Measurements from ENCODE around the gene SLC25A10.
"Not testable (repeated sequence)": the region's sequence is repeated elsewhere in the genome, so short reads cannot be mapped to it uniquely, and the experiment has no call there.

Gene SLC25A10

DNA sequence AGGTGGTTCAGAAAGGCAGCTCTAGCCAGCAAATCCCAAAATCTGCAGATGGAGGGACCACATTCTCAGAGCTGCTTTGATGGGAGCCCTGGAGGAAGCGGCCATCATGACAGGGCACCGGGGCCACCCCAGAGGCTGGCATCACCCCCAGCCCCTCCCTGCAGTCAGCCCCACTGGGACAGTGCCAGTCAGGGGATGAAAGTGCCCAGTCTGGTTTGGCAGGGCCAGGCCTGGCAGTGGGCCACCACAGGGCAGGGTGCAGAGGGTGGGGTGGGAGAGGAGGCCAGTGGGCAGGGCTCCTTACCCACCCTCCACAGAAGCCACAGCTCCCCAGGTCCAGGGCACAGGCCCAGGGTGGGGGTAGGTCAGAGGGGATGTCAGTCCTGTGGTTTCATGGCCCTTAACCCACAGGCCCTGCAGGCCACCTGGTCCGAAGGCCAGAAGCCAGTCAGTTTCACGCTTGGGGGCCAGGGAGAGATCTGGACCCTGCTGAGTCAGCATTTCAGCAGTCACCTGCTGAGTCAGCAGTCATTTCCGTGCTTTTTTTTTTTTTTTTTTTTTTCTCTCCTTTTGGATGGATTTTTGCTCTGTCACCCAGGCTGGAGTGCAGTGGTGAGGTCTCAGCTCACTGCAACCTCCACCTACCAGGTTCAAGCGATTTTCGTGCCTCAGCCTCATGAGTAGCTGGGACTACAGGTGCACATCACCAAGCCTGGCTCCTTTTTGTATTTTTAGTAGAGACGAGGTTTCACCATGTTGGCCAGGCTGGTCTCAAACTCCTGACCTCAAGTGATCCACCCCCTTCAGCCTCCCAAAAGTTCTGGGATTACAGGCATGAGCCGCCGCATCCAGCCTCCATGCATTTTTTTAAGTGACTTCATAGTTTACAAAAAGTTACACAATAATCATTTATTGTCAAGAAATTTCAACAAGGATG is 10.4 kb downstream of the SLC25A10 start:
- no peak for DNase-seq

DNA sequence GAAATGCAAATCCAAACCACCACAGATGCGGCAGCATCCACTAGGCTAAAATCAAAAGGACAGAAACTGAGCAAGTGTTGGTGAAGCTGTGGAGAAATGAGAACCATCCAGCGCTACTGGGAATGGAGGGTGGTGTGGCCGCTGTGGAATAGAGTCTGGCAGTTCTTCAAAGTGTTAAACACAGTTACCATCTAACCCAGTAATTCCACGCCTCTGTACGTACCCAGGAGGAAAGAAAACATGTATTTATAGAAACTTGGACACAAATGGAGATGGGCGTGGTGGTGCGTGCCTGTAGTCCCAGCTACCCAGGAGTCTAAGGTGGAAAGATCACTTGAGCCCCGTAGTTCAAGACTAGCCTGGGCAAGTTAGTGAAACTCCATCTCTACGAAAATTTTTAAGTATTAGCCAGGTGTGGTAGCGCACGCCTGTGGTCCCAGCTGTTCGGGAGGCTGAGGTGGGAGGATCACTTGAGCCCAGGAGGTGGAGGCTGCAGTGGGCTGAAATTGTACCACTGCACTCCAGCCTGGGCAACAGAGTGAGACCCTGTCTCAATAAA is 11.6 kb downstream of the SLC25A10 start:
- no peak for DNase-seq

DNA sequence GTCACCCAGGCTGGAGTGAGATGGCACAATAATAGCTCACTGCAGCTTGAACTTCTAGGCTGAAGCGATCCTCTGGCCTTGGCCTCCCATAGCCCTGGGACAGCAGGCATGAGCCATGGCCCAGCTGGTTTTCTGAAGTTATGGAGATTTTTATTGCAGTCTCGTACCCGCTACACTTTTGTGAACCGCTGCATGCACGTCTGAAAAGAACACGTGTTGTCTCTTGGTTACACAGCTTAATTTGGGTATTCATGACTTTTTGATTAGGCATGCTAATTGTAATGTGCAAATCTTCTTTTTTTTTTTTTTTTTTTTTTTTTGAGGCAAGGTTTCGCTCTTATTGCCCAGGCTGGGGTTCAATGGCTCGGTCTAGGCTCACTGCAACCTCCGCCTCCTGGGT is 13.4 kb downstream of the SLC25A10 start:
- DNase-seq = no peak

DNA sequence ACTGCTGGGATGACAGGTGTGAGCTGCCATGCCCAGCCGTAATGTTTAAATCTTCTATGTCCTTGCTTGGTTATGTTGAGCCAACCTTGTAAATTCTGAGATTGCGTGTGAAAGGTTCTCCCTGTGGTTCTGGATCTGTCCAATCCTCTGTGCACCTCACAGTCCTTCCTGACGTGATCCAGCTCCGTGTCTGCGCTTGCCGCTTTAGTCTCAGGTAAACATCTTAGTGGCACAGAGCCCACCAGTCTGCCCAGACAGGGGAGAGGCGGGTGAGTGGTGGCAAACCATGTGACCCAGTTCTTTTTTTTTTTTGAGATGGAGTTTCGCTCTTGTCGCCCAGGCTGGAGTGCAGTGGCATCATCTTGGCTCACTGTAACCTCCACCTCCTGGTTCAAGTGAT is 13.9 kb downstream of the SLC25A10 start:
- DNase-seq = no peak

DNA sequence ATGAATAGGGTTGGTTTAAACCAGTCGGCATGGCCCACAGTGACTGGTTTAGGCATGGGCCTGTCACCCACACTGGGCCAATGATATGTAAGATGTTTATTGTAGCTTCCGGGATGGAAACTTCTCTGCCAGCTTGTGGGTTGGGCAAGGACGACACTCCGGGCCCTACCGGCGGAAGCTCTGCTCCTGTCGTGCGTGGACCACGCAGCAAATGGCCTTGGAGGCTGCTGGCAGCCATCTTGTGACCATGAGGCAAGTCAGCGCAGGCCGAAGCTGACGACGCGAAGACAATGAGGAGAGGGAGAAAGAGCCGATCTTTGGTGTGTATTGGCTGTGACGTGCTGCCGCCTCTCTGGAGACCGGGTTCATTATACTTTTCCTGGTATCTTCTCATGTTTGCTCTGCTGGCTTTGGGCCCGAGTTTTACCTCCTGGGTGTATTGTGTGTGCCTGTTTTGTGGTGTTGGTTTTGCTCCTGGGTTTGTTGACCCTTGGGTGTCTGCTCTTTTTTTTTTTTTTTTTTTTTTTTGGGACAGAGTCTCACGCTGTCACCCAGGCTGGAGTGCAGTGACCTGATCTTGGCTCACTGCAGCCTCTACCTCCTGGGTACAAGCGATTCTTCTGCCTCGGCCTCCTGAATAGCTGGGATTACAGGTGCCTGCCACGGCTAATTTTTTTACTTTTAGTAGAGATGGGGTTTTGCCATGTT is 15.4 kb downstream of the SLC25A10 start:
- DNase-seq = no peak

DNA sequence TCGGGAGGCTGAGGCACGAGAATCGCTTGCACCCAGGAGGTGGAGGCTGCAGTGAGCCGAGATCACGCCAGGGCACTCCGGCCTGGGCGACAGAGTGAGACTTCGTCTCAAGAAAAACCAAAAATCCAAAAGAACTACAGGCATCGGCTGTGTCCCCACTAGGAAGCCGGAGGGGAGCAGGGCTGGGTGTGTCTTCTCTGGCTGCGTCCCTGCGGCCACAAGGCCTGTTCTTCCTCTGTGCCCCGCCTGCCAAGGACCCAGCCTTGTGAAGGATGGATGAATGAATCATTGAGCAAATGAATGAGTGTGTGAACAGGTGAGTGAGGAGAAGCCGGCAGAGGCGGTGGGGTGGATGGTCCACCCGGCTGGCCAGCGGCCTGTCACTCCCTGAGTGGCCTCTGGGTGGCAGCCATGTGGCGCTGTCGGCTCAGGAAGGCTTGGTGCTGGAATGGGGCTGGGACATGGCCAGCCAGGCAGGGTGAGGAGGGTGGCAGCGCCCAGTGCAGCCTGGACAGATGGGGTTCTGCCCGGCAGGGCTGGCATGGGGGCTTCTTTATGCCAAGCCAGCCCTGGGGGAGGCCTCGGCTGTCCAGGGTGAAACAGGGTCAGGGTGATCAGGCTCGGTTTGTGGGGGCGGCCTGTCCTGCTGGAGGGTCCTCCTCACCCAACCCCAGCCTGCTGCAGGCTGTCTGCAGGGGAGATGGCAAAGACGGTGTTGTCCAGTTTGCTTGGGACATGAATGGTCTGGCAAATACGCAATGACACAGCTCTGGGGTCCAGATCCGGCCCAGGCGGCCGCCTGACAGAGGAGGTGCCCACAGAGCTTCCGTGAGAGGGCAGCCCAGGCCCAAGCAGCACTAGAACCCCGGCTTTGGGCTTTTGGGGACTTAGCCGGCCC is 21.7 kb downstream of the SLC25A10 start:
- DNase-seq = peak; percentile 74

DNA sequence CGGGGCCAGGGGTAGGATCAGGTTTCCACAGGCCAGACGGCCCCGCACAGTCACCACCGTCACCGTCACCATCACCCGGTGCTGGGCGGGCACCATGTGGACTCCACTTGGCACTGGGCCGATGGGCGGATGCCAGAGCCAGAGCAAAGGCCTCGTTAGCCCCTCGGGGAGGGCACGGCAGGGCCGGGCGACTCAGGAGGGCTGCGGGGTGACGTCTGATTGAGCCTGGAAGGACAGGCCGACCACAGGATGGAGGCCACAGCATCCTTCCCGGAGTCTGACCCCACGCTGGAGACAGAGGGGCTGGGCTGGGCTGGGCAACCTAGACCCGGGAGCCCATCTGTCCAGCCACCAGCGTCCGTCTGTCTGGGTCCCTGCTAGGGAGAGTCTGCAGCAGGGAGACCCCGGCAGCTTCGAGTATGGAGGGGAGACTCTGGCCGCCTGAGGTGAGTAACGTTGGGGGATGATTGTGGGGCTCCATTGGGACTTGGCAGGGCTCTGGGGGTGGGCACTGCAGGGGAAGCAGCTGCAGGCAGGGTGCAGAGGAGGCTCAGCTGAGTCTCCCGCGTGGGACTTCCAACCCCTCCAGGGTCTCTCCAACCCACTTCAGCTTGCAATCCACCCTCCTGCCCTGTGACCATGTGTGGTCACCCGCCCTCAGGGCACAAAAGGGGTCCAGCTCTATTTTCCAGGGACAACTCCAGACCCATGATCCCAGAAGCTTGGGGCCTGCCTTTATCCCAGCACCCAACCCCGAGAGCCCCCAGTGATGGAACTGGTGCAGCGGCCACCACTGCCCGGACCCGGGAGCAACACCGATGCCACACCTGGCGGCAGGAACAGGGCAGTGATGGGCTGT is 22.6 kb downstream of the SLC25A10 start:
- no peak for DNase-seq

DNA sequence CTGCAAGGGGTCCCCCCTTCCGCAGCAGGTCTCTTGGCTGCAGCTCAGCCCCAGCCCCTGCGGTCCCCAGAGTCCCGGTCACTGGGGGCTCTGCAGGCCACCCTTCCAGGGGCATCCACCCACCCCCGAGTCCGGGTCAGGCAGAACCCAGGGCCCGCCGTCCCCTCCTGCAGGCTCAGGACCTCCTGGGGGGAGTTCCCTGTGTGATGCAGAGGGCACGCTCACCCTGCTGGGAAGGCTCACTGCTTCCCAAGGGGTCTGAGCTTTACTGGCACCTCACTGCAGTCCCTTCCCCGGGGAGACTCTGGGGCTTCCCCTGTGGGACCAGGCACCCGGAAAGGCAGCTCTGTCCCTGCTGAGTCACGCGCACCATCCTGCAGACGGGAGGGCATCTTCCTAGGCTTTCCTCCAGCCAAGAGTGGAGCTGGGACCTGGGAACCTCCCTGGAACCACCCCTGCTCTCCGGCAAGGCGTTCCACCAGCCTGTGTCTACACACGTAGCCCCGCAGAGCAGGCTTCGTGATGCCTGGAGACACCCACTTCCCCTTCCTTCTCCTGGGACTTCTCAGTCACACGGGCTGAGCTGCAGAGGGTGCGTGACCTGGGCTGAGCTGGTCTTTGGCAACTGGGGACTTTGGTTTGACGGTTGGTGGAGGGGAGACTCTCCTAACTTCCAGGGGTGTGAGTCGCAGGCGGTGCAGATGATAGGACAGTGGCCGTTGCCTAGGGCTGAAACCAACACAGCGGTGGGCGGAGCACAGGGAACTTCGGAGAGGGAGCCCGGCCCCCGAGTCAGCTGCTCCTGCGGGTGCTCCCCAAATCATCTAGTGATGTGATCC is 23.4 kb downstream of the SLC25A10 start:
- DNase-seq = no peak

DNA sequence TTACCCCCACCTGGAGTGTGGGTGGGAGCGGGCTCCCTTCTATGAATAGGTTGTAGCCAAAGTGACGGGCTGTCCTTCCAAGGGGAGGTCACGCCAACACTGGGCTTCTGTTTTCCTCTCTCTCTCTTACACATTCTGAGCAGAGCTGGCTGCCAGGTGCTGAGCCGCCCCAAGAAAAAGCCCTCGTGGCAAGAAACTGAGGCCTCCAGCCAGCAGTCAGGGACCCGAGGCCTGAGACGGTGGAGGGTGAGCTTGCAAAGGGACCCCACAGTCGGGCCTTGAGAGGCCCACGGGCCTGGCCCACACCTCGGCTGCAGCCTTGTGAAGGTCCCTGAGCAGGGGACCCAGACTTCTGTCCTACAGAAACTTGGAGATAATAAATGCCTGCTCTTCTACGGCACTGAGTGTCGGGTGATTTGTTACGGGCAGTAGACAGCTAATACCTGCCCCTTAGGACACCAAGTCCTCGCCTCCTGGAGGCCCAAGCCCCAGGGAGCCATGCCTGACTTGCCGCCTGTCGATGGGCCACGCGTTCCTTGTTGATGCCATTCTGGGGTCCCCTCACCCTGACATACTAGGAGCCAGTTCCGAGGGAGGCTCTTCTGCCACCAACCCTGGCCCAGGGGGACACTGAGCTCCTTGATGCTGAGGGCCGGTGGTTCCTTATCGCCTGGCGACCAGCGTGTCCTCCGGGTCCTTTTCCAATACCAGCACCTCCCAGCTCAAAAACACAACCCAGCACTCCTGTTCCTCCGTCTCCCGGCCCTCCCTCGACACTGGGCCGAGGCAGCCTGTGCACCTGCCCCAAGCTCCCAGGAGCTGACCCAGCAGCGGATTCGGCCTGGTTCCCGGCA is 26.1 kb downstream of the SLC25A10 start:
- no peak for DNase-seq

DNA sequence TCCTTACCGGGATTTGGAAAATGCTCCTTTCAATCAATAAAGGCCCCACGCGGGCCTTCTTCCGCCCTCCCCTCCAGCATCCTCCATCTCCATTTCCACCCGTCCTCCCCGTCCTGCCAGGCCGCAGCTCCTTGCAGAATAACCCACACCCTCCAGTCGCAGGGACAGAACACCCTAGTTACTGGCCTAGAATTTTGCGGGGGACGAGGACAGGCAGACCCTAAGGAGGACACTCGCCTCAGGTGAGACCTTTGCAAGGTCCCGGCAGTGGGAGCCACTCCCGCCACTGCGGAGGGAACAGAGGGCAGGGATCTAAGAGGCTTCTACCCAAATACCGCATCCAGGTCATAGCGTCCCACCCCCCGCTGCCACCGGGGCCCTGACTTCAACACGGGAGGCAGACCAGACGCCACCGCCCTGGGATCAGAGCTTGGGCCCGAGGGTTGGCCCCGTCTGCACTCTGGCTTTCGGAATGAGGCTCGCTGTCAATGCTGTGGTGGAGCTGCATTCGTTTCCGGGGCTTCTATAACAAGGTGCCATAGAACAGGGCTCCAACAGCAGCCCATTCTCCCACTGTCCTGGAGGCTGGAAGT is 26.8 kb downstream of the SLC25A10 start:
- no peak for DNase-seq

DNA sequence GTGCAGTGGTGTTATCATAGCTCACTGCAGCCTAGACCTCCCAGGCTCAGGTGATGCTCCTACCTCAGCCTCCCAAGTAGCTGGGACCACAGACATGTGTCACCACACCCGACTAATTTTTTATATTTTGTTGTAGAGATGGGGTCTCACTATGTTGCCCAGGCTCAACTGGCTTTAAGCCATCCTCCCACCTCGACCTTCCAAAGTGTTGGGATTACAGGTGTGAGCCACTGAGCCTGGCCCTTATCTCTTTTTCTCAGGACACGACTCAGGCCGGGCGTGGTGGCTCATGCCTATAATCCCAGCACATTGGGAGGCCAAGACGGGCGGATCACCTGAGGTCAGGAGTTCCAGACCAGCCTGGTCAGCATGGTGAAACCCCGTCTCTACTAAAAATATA is 27.5 kb downstream of the SLC25A10 start:
- DNase-seq = not testable (repeated sequence)

DNA sequence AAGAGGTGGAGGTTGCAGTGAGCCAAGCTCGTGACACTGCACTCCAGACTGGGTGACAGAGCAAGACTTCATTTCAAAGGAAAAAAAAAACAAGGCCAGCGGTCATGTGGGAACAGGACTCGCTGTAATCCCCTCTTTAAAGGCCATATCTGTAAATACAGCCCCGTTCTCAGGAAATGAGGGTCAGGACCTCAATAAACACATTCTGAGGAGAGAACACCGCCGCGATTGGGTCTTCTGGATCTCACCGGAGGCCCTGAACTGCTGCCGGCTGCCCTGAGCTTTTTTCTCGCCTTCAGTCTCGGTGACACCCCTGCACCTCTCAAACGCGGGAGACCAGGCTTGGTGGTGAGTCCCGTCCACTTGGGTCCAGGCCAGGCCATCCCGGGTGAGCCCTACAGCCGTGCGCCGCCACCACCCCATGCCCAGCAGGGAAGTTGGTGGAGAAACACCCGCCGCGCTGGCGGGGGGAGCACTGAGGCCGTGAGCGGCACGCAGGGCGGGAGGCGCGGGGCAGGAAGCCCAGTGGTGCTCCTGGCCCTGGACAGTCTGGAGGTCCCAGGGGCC is 28.4 kb downstream of the SLC25A10 start:
- DNase-seq = no peak

DNA sequence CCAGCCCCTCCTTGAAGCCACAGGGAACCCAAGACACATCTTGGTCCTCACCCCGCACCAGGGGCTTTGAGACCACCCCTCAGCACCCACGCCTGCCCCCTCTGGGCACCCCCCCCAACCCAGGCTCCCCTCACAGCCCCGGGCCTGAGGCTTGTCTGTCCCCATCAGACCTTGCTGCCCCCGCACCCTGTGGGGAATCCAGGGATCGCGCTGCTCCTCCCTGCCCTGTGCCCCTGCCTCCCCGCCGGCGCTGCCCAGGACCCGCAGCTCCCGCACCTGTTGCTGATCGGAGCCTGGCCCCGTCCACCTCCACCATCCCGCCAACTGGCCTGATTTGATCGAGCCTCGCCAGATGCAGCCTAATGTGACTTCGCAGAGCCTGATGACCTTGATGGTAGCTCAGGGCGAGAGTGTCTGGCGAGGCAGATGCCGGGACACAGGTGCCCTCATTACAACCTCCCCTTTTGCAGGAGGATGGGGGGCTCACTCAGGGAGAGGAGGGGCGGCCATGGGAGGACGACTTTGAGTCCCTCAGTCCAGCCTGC is 29.0 kb downstream of the SLC25A10 start:
- DNase-seq = no peak

DNA sequence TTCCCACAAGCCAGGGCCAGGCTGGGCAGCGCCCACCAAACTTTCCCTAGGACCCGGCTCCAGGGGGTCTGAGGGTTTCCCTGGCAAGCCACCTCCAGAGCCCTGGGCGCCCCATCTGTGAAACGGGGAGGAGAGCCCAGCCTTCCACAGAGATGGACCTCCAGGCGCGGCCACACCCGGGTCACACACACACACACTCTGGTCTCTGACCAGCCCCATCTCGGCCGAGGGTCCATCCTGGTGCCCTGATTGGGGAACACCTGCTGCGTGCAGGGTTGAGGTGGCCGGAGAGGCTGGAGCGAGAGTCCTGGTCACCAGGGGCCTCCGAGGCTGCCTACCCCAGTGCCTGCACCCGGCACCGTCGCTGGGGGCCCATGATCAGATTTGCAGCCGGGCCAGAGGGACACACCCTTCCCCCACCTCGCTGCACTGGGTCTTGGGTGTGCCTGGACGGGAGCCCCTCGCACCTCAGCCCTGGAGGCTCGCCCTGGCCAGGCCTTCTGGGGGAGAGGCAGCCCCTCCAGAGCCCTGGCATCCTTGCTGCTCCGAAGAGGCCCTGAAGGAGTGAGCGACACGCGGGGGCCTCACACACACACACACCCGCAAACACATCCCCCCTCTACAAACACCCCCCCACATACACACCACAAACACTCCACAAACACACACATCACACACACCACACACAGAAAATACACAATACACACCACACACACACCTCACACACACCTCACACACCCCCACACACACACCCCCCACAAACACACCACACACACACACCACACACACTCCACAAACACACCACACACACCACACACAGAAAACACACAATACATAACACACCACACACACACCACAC is 29.7 kb downstream of the SLC25A10 start:
- DNase-seq = no peak
